ENCODE results near the gene AFF4. TPM values are rescaled to one million over a fixed set of nuclear protein-coding genes. Genes with fewer than 3 reads are reported as not detected.

The AFF4 gene
- total RNA-seq, 1 experiment from 2014 or later = 58.1 TPM

GRCh38 chr5:132828846-132829494, 134.5 kb downstream of the AFF4 start:
- peak overlapping the region; percentile 74 for H3K4me3 Mint-ChIP-seq
- H3K27ac Mint-ChIP-seq = no peak overlapping the region
- ChIA-PET CTCF (interaction anchor here (1.0 to 4.3 kb wide), 6 partner anchors 10 to 83 kb away, joined by 3 to 40 read pairs (median 6); partner anchors contain the start of gene SOWAHA), POLR2A (interaction anchor here (1.0 to 1.5 kb wide), 2 partner anchors 37 to 72 kb away, joined by 3 to 6 read pairs; partner anchors contain the start of genes GDF9 and UQCRQ)
- DNase-seq (ENCODE audit: low spot score) (no peak), ATAC-seq (no peak)
- no peaks in the 10 kb centered on the region for H3K9me3 Mint-ChIP-seq
- peaks cover 85% of the 10 kb centered on the region for H3K27me3 Mint-ChIP-seq (ENCODE audit: low read depth)
- TF ChIP-seq ZMAT4 (CRISPR knock-in tag; IDR thresholded peaks at IDR 0.05) (no peak), ELF4 (CRISPR knock-in tag; IDR thresholded peaks at IDR 0.05; ENCODE audit: low read depth) (no peak), ATF3 (CRISPR knock-in tag; conservative IDR thresholded peaks at IDR 0.05) (no peak), ZNF219 (CRISPR knock-in tag; IDR thresholded peaks at IDR 0.05; ENCODE audit: borderline replicate concordance) (no peak), NFE2L1 (CRISPR knock-in tag; IDR thresholded peaks at IDR 0.05) (no peak), CREB1 (CRISPR knock-in tag; IDR thresholded peaks at IDR 0.05) (no peak), ZNF263 (CRISPR knock-in tag; IDR thresholded peaks at IDR 0.05; ENCODE audit: low read depth) (no peak), ZNF416 (CRISPR knock-in tag; IDR thresholded peaks at IDR 0.05) (no peak), FOXP4 (CRISPR knock-in tag; IDR thresholded peaks at IDR 0.05) (no peak), JUN (CRISPR knock-in tag; IDR thresholded peaks at IDR 0.05) (no peak), ZNF532 (CRISPR knock-in tag; IDR thresholded peaks at IDR 0.05; ENCODE audit: borderline replicate concordance) (no peak), SP1 (CRISPR knock-in tag; conservative IDR thresholded peaks at IDR 0.05) (no peak), GRHL2 (CRISPR knock-in tag; IDR thresholded peaks at IDR 0.05; ENCODE audit: insufficient replicate concordance, severe bottlenecking) (no peak), HMGA2 (CRISPR knock-in tag; IDR thresholded peaks at IDR 0.05) (no peak), TCF7 (CRISPR knock-in tag; IDR thresholded peaks at IDR 0.05; ENCODE audit: low read depth) (no peak), KAT7 (CRISPR knock-in tag; IDR thresholded peaks at IDR 0.05; ENCODE audit: borderline replicate concordance) (no peak), ZBTB43 (CRISPR knock-in tag; IDR thresholded peaks at IDR 0.05) (no peak)
- H3K4me1 Mint-ChIP-seq = peaks cover 12% of the 10 kb centered on the region
- no peaks in the 10 kb centered on the region for H3K36me3 Mint-ChIP-seq
